ENCODE results near the gene TTC9B.

TTC9B gene

GRCh38 chr19:40252395-40252794, 34.2 kb upstream of the TTC9B start:
- no peak for DNase-seq
- no peaks in the 10 kb centered on the region for H3K9me3 ChIP-seq
- no peaks in the 10 kb centered on the region for H3K27me3 ChIP-seq
- H3K36me3 ChIP-seq = peaks cover 40 to 77% (median 43%) of the 10 kb centered on the region in 3 donors
- H3K4me3 ChIP-seq = no peak overlapping the region
- H3K4me1 ChIP-seq = peaks cover 0 to 16% (median 2%) of the 10 kb centered on the region in 4 donors
- intact Hi-C loops (cut with DNase I; ENCODE audit: low total_unique reads) = no loop called here
- no peak overlapping the region for H3K27ac ChIP-seq
- no peak for TF ChIP-seq CTCF (IDR thresholded peaks at IDR 0.05)

- Histone ChIP-seq H3K9me3 (no peaks in the 10 kb centered on the region), H3K4me3 (no peak overlapping the region), H3K27ac (no peak overlapping the region), H3K36me3 (peaks cover 37 to 75% (median 43%) of the 10 kb centered on the region in 3 donors), H3K27me3 (no peaks in the 10 kb centered on the region), H3K4me1 (peaks cover 0 to 12% (median 0%) of the 10 kb centered on the region in 4 donors)
- DNase-seq = no peak
- TF ChIP-seq CTCF (IDR thresholded peaks at IDR 0.05) = no peak
- intact Hi-C loops (cut with DNase I; ENCODE audit: low total_unique reads) = no loop called here
Measured at GRCh38 chr19:40251991-40252390, 33.8 kb upstream of the TTC9B start.

- Histone ChIP-seq H3K27ac (no peak overlapping the region), H3K4me3 (no peak overlapping the region), H3K36me3 (peaks cover 29 to 68% (median 38%) of the 10 kb centered on the region in 3 donors), H3K4me1 (peaks cover 0 to 7% (median 0%) of the 10 kb centered on the region in 4 donors), H3K9me3 (no peaks in the 10 kb centered on the region), H3K27me3 (no peaks in the 10 kb centered on the region)
- DNase-seq = no peak
- no peak for TF ChIP-seq CTCF (IDR thresholded peaks at IDR 0.05)
- intact Hi-C loops (cut with DNase I; ENCODE audit: low total_unique reads) = no loop called here
Measured at GRCh38 chr19:40251244-40251643, 33.1 kb upstream of the TTC9B start.

- H3K27me3 ChIP-seq = no peaks in the 10 kb centered on the region
- H3K27ac ChIP-seq = no peak overlapping the region
- H3K4me3 ChIP-seq = no peak overlapping the region
- H3K36me3 ChIP-seq = peaks cover 15 to 53% (median 23%) of the 10 kb centered on the region in 3 donors
- H3K9me3 ChIP-seq = no peaks in the 10 kb centered on the region
- no peak for DNase-seq
- peaks cover 0 to 17% (median 1%) of the 10 kb centered on the region in 4 donors for H3K4me1 ChIP-seq
- TF ChIP-seq CTCF (IDR thresholded peaks at IDR 0.05) = no peak
- intact Hi-C loops (cut with DNase I; ENCODE audit: low total_unique reads) = no loop called here
Measured at GRCh38 chr19:40249781-40250180, 31.6 kb upstream of the TTC9B start.

GRCh38 chr19:40249201-40249600, 31.0 kb upstream of the TTC9B start:
- Histone ChIP-seq H3K36me3 (peaks cover 9 to 48% (median 18%) of the 10 kb centered on the region in 3 donors), H3K27ac (no peak overlapping the region), H3K9me3 (no peaks in the 10 kb centered on the region), H3K4me1 (peaks cover 0 to 17% (median 1%) of the 10 kb centered on the region in 4 donors), H3K4me3 (no peak overlapping the region), H3K27me3 (no peaks in the 10 kb centered on the region)
- no peak for TF ChIP-seq CTCF (IDR thresholded peaks at IDR 0.05)
- intact Hi-C loops (cut with DNase I; ENCODE audit: low total_unique reads) = no loop called here
- no peak for DNase-seq

- H3K4me1 ChIP-seq = peaks cover 0 to 15% (median 1%) of the 10 kb centered on the region in 4 donors
- H3K4me3 ChIP-seq = no peak overlapping the region
- H3K27ac ChIP-seq = no peak overlapping the region
- peaks cover 0 to 34% (median 13%) of the 10 kb centered on the region in 3 donors for H3K36me3 ChIP-seq
- no peak for TF ChIP-seq CTCF (IDR thresholded peaks at IDR 0.05)
- H3K27me3 ChIP-seq = no peaks in the 10 kb centered on the region
- H3K9me3 ChIP-seq = no peaks in the 10 kb centered on the region
- intact Hi-C loops (cut with DNase I; ENCODE audit: low total_unique reads) = no loop called here
- no peak for DNase-seq
Measured at GRCh38 chr19:40247735-40248262, 29.6 kb upstream of the TTC9B start.
